ENCODE measurements around the gene PPP2R5B.

PPP2R5B gene

GRCh38 chr11:64931290-64931689 is 6.8 kb downstream of the PPP2R5B start:
- no peak overlapping the region for H3K4me3 Mint-ChIP-seq
- H3K4me1 Mint-ChIP-seq: peaks cover 24% of the 10 kb centered on the region
- H3K27me3 Mint-ChIP-seq (ENCODE audit: low read depth): no peaks in the 10 kb centered on the region
- H3K36me3 Mint-ChIP-seq (ENCODE audit: low read depth): peaks cover 45% of the 10 kb centered on the region
- H3K9me3 Mint-ChIP-seq: no peaks in the 10 kb centered on the region
- H3K27ac Mint-ChIP-seq: no peak overlapping the region
- TF ChIP-seq, protein P1, sequence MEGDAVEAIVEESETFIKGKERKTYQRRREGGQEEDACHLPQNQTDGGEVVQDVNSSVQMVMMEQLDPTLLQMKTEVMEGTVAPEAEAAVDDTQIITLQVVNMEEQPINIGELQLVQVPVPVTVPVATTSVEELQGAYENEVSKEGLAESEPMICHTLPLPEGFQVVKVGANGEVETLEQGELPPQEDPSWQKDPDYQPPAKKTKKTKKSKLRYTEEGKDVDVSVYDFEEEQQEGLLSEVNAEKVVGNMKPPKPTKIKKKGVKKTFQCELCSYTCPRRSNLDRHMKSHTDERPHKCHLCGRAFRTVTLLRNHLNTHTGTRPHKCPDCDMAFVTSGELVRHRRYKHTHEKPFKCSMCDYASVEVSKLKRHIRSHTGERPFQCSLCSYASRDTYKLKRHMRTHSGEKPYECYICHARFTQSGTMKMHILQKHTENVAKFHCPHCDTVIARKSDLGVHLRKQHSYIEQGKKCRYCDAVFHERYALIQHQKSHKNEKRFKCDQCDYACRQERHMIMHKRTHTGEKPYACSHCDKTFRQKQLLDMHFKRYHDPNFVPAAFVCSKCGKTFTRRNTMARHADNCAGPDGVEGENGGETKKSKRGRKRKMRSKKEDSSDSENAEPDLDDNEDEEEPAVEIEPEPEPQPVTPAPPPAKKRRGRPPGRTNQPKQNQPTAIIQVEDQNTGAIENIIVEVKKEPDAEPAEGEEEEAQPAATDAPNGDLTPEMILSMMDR (IDR thresholded peaks at IDR 0.05; ENCODE audit: unreplicated experiment in 3 of 3): no peak

- TF ChIP-seq, protein P1 (IDR thresholded peaks at IDR 0.05; ENCODE audit: unreplicated experiment in 3 of 3): no peak
- H3K27ac Mint-ChIP-seq: no peak overlapping the region
Measured at GRCh38 chr11:64932324-64932723, 7.8 kb downstream of the PPP2R5B start.

DNA sequence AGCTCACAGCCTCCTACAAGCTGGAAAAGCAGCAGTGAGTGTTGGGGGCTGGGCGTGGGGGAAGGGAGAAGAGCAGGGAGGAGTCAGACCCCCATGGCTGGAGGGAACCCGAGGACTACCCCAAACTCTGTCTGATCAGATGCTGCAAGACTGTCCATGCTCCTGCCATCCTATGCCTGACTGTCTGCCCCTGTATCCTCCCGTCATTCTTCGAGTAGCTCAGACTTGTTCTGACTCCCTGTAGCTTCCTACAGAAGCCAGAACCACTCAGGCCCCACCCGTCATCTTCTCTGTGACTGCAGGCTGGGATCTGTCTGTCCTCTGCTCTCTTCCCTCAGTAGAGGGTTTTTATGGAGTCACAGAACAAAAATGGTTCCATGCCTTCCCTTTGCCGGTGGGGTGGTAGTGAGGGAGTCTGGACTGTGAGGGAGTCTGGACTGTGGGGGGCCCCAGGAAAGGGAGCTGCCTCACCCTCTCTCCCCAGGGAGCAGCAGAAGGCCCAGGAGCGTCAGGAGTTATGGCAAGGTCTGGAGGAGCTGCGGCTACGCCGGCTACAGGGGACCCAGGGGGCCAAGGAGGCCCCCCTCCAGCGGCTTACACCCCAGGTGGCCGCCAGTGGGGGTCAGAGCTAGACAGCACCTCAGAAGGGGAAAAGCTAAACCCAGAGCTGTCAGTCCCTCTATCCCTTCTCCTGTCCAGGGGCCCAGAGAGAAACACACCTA is 8.9 kb downstream of the PPP2R5B start:
- Mint-ChIP-seq H3K36me3 (ENCODE audit: low read depth) (peaks cover 39% of the 10 kb centered on the region), H3K4me1 (peaks cover 31% of the 10 kb centered on the region), H3K27me3 (ENCODE audit: low read depth) (no peaks in the 10 kb centered on the region), H3K9me3 (no peaks in the 10 kb centered on the region), H3K4me3 (peak overlapping the region in 1 of 3 experiments; percentile 22), H3K27ac (peak overlapping the region in 2 of 3 experiments; percentile 18 to 34)
- TF ChIP-seq, protein P1 (IDR thresholded peaks at IDR 0.05; ENCODE audit: unreplicated experiment in 3 of 3): no peak

More at GRCh38 chr11:64932324-64932723, 7.8 kb downstream of the PPP2R5B start:
- Mint-ChIP-seq H3K4me3 (no peak overlapping the region), H3K27me3 (ENCODE audit: low read depth) (no peaks in the 10 kb centered on the region), H3K36me3 (ENCODE audit: low read depth) (peaks cover 45% of the 10 kb centered on the region), H3K4me1 (peaks cover 28% of the 10 kb centered on the region), H3K9me3 (no peaks in the 10 kb centered on the region)

GRCh38 chr11:64933935-64934681 is 9.6 kb downstream of the PPP2R5B start:
- Mint-ChIP-seq H3K27me3 (ENCODE audit: low read depth) (no peaks in the 10 kb centered on the region), H3K36me3 (ENCODE audit: low read depth) (peaks cover 39% of the 10 kb centered on the region), H3K9me3 (no peaks in the 10 kb centered on the region), H3K27ac (peak overlapping the region; percentile 21 to 43 (median 43)), H3K4me3 (peak overlapping the region in 1 of 3 experiments; percentile 18), H3K4me1 (peaks cover 31% of the 10 kb centered on the region)
- TF ChIP-seq, protein P1 (IDR thresholded peaks at IDR 0.05; ENCODE audit: unreplicated experiment in 3 of 3): no peak

- no peaks in the 10 kb centered on the region for H3K9me3 Mint-ChIP-seq
- peaks cover 31% of the 10 kb centered on the region for H3K4me1 Mint-ChIP-seq
- H3K27me3 Mint-ChIP-seq (ENCODE audit: low read depth): no peaks in the 10 kb centered on the region
- H3K36me3 Mint-ChIP-seq (ENCODE audit: low read depth): peaks cover 33% of the 10 kb centered on the region
- H3K27ac Mint-ChIP-seq: peak overlapping the region; percentile 43 to 56 (median 53)
- TF ChIP-seq, protein P1 (IDR thresholded peaks at IDR 0.05; ENCODE audit: unreplicated experiment in 3 of 3): no peak
- no peak overlapping the region for H3K4me3 Mint-ChIP-seq
Measured at GRCh38 chr11:64934682-64935358, 10.3 kb downstream of the PPP2R5B start.
